H9 (cell line): ENCODE results near the gene EPO. TPM values are rescaled to one million over a fixed set of nuclear protein-coding genes. Genes with fewer than 3 reads are reported as not detected.

Source experiments
- DNase-seq: peaks from one replicate; pipeline ENCODE4 v3.0.0-alpha.2; 2017
- H2AFZ ChIP-seq: one replicate; pipeline ENCODE4 v1.6.1; 2013; ENCODE audit warnings: mild to moderate bottlenecking, low read length, control low read depth, moderate library complexity
- H2AK5ac ChIP-seq: 2 replicates; pipeline ENCODE4 v1.6.1; 2013; ENCODE audit warnings: low read length, control low read depth, mixed read lengths; ENCODE audit not compliant: insufficient read length
- H2BK120ac ChIP-seq: one replicate; pipeline ENCODE4 v1.6.1; 2013; ENCODE audit warnings: low read depth, mild to moderate bottlenecking, low read length, control low read depth, inconsistent platforms; ENCODE audit not compliant: poor library complexity, severe bottlenecking
- H2BK12ac ChIP-seq: 2 replicates; pipeline ENCODE4 v1.6.1; 2013; ENCODE audit warnings: low read length, control low read depth, mixed read lengths, low read depth; ENCODE audit not compliant: insufficient read length
- H2BK15ac ChIP-seq: 2 replicates; pipeline ENCODE4 v1.6.1; 2013; ENCODE audit warnings: low read depth, low read length, control low read depth
- H2BK20ac ChIP-seq: one replicate; pipeline ENCODE4 v1.6.1; 2013; ENCODE audit warnings: low read depth, mild to moderate bottlenecking, low read length, control low read depth, inconsistent platforms; ENCODE audit not compliant: poor library complexity, severe bottlenecking
- H2BK5ac ChIP-seq: 2 replicates; pipeline ENCODE4 v1.6.1; 2013; ENCODE audit warnings: low read length, control low read depth, mixed read lengths; ENCODE audit not compliant: insufficient read length
- H3K14ac ChIP-seq: 2 replicates; pipeline ENCODE4 v1.6.1; 2013; ENCODE audit warnings: low read length, control low read depth; ENCODE audit not compliant: insufficient read depth
- H3K18ac ChIP-seq: 2 replicates; pipeline ENCODE4 v1.6.1; 2013; ENCODE audit warnings: low read depth, mild to moderate bottlenecking, mixed read lengths, low read length, control low read depth; ENCODE audit not compliant: insufficient read length
- H3K23ac ChIP-seq: 2 replicates; pipeline ENCODE4 v1.6.1; 2013; ENCODE audit warnings: low read length, control low read depth, mixed read lengths, low read depth; ENCODE audit not compliant: insufficient read length
- H3K23me2 ChIP-seq: 2 replicates; pipeline ENCODE4 v1.6.1; 2013; ENCODE audit warnings: low read depth, mild to moderate bottlenecking, mixed read lengths, low read length, control low read depth; ENCODE audit not compliant: insufficient read length, poor library complexity, severe bottlenecking
- H3K27ac ChIP-seq: 2 replicates; pipeline ENCODE4 v1.5.1; 2013; ENCODE audit warnings: low read length, control low read depth, mixed read lengths, low read depth; ENCODE audit not compliant: insufficient read length
- H3K27me3 ChIP-seq: 2 replicates; pipeline ENCODE4 v1.6.1; 2013; ENCODE audit warnings: low read length, control low read depth, inconsistent platforms; ENCODE audit not compliant: insufficient read depth
- H3K4ac ChIP-seq: 2 replicates; pipeline ENCODE4 v1.6.1; 2013; ENCODE audit warnings: low read depth, mild to moderate bottlenecking, control low read depth, inconsistent platforms, low read length, moderate library complexity
- H3K4me1 ChIP-seq: 2 replicates; pipeline ENCODE4 v1.6.1; 2013; ENCODE audit warnings: low read length, control low read depth, inconsistent platforms; ENCODE audit not compliant: insufficient read depth
- H3K4me2 ChIP-seq: 2 replicates; pipeline ENCODE4 v1.6.1; 2013; ENCODE audit warnings: low read length, control low read depth, mixed read lengths; ENCODE audit not compliant: insufficient read length, insufficient read depth
- H3K56ac ChIP-seq: 2 replicates; pipeline ENCODE4 v1.6.1; 2013; ENCODE audit warnings: low read depth, mild to moderate bottlenecking, mixed read lengths, low read length, control low read depth; ENCODE audit not compliant: insufficient read length
- H3K79me1 ChIP-seq: 2 replicates; pipeline ENCODE4 v1.6.1; 2013; ENCODE audit warnings: low read depth, mild to moderate bottlenecking, moderate library complexity, low read length, control low read depth, inconsistent platforms; ENCODE audit not compliant: insufficient read depth, poor library complexity, severe bottlenecking
- H3K79me2 ChIP-seq: 2 replicates; pipeline ENCODE4 v1.6.1; 2013; ENCODE audit warnings: low read length, control low read depth, inconsistent platforms; ENCODE audit not compliant: insufficient read depth
- H3K9ac ChIP-seq: 2 replicates; pipeline ENCODE4 v1.6.1; 2013; ENCODE audit warnings: low read length, control low read depth, mixed read lengths; ENCODE audit not compliant: insufficient read length; ENCODE audit errors: extremely low read depth
- H3K9me3 ChIP-seq: one replicate; pipeline ENCODE4 v1.6.1; 2013; ENCODE audit warnings: low read depth, low read length, inconsistent platforms; ENCODE audit not compliant: control insufficient read depth
- H3T11ph ChIP-seq: one replicate; pipeline ENCODE4 v1.6.1; 2013; ENCODE audit warnings: mild to moderate bottlenecking, low read length, control low read depth, inconsistent platforms
- H4K20me1 ChIP-seq: one replicate; pipeline ENCODE4 v1.6.1; 2013; ENCODE audit not compliant: control insufficient read depth, insufficient read length, insufficient read depth
- H4K5ac ChIP-seq: 2 replicates; pipeline ENCODE4 v1.6.1; 2013; ENCODE audit warnings: low read depth, mild to moderate bottlenecking, mixed read lengths, low read length, control low read depth; ENCODE audit not compliant: insufficient read length
- H4K8ac ChIP-seq: replicated peaks from 2 replicates; pipeline ENCODE4 v1.6.1; 2013; ENCODE audit warnings: low read length, control low read depth, mixed read lengths, low read depth; ENCODE audit not compliant: insufficient read length
- H4K91ac ChIP-seq: 2 replicates; pipeline ENCODE4 v1.6.1; 2013; ENCODE audit warnings: low read depth, mild to moderate bottlenecking, moderate library complexity, mixed read lengths, low read length, control low read depth; ENCODE audit not compliant: insufficient read length
- H3K27ac Mint-ChIP-seq, 3 experiments: 2 replicates in 2 of 3; 3 replicates in 1 of 3; pipeline ENCODE4 v1.8.0; 2020 to 2021; ENCODE audit warnings: mixed read lengths in 3 of 3, mild to moderate bottlenecking in 1 of 3, moderate library complexity in 1 of 3
- H3K27me3 Mint-ChIP-seq: 2 replicates; pipeline ENCODE4 v1.8.0; 2021; ENCODE audit warnings: low read depth, mild to moderate bottlenecking, moderate library complexity, mixed read lengths
- H3K36me3 Mint-ChIP-seq, 3 experiments: 2 replicates in 2 of 3; 3 replicates in 1 of 3; pipeline ENCODE4 v1.8.0; 2020 to 2021; ENCODE audit warnings: low read depth in 3 of 3, mixed read lengths in 3 of 3; ENCODE audit not compliant: insufficient read depth in 1 of 3
- H3K4me1 Mint-ChIP-seq, 2 experiments: 2 replicates each; pipeline ENCODE4 v1.8.0; 2020; ENCODE audit warnings: mixed read lengths in 2 of 2
- H3K4me3 Mint-ChIP-seq, 2 experiments: 2 replicates in 1 of 2; 3 replicates in 1 of 2; pipeline ENCODE4 v1.8.0; 2020 to 2021; ENCODE audit warnings: mild to moderate bottlenecking in 2 of 2, mixed read lengths in 2 of 2, moderate library complexity in 1 of 2
- H3K9me3 Mint-ChIP-seq, 2 experiments: 2 replicates in 1 of 2; 3 replicates in 1 of 2; pipeline ENCODE4 v1.8.0; 2020; ENCODE audit warnings: mild to moderate bottlenecking in 2 of 2, mixed read lengths in 2 of 2, moderate library complexity in 1 of 2
- CTCF ChIP-seq: fragments of 200-600 bp; sonication (generic); conservative IDR thresholded peaks from 3 replicates; pipeline ENCODE4 v1.8.0; 2021; ENCODE audit warnings: antibody characterized with exemption, mild to moderate bottlenecking
- WGBS: extraction: QIAGEN DNeasy Blood & Tissue Kit; methylation state at CpG from one replicate; pipeline ENCODE4 v1.1.7; 2013; ENCODE audit warnings: missing lambda C conversion rate, low lambda C conversion rate, mixed read lengths; ENCODE audit not compliant: insufficient read length; ENCODE audit errors: extremely low coverage; 5-methylcytosine and 5-hydroxymethylcytosine counted together
- total RNA-seq: library from RNA; stranded (reverse); gene quantifications from 2 replicates; pipeline ENCODE4 v1.2.1, GENCODE V29; 2021

Gene EPO
- total RNA-seq, 1 experiment from 2014 or later, result 0.44 TPM

- Mint-ChIP-seq H3K4me1 (peaks cover 5 to 18% of the 10 kb centered on the region in 2 experiments), H3K36me3 (peaks cover 14 to 65% (median 59%) of the 10 kb centered on the region in 3 experiments), H3K9me3 (no peaks in the 10 kb centered on the region), H3K4me3 (no peak overlapping the region), H3K27ac (peak overlapping the region in 1 of 3 experiments; percentile 84; a peak in 4 of 7 replicates), H3K27me3 (peaks cover 3% of the 10 kb centered on the region)
- H3K14ac ChIP-seq, result no peak overlapping the region
- no peaks in the 10 kb centered on the region for H3K9me3 ChIP-seq
- no peaks in the 10 kb centered on the region for H3K79me2 ChIP-seq
- H3K56ac ChIP-seq, result no peak overlapping the region
- H2AFZ ChIP-seq, result no peak overlapping the region
- H4K8ac ChIP-seq, result no peak overlapping the region
- no peaks in the 10 kb centered on the region for H4K20me1 ChIP-seq
- H2BK120ac ChIP-seq, result no peak overlapping the region
- no peak overlapping the region for H3K4ac ChIP-seq
- no peak overlapping the region for H3K4me2 ChIP-seq
- no peak for DNase-seq
- no peak overlapping the region for H3K23ac ChIP-seq
- no peak overlapping the region for H4K5ac ChIP-seq
- H3K18ac ChIP-seq, result no peak overlapping the region
- no CpG with 5 or more reads among the region's 13 CpGs for WGBS
- no peaks in the 10 kb centered on the region for H3K79me1 ChIP-seq
- TF ChIP-seq CTCF, result no peak
- no peak overlapping the region for H2BK5ac ChIP-seq
- no peak overlapping the region for H2BK12ac ChIP-seq
- no peak overlapping the region for H2BK15ac ChIP-seq
- H3K4me1 ChIP-seq, result no peaks in the 10 kb centered on the region
- H3K27me3 ChIP-seq, result no peaks in the 10 kb centered on the region
- no peak overlapping the region for H3T11ph ChIP-seq
- no peak overlapping the region for H3K9ac ChIP-seq
- H2AK5ac ChIP-seq, result no peak overlapping the region
- H4K91ac ChIP-seq, result no peak overlapping the region
- peaks cover 8% of the 10 kb centered on the region for H3K23me2 ChIP-seq
- no peak overlapping the region for H2BK20ac ChIP-seq
- H3K27ac ChIP-seq, result no peak overlapping the region
Observed at GRCh38 chr7:100679927-100680575, 40.2 kb upstream of the EPO start.
